RKO (cell line): ENCODE results near the gene SCO2.
"Not testable (repeated sequence)": the region's sequence is repeated elsewhere in the genome, so short reads cannot be mapped to it uniquely, and the experiment has no call there.

Experiments
- DNase-seq: peaks from one replicate; pipeline ENCODE4 v3.0.0-alpha.2; 2016; ENCODE audit warnings: low spot score

Gene SCO2

DNA sequence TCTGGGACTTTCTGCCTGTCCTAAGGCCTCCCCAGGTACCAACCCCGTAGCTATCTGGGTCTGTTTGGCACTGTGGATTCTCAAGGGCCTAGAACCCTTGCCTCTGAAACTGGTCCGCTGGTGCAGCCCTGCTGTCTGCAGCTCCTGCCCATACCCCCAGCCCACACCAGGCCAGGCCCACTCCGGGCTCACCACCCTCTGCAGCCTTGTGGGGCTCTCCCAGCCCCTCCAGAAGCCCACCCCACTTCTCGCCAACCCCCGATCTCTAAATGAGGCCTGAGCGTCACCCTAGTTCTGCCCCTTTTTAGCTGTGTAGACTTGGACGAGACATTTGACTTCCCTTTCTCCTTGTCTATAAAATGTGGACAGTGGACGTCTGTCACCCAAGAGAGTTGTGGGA lies 25.0 kb upstream of the SCO2 start:
- no peak for DNase-seq

DNA sequence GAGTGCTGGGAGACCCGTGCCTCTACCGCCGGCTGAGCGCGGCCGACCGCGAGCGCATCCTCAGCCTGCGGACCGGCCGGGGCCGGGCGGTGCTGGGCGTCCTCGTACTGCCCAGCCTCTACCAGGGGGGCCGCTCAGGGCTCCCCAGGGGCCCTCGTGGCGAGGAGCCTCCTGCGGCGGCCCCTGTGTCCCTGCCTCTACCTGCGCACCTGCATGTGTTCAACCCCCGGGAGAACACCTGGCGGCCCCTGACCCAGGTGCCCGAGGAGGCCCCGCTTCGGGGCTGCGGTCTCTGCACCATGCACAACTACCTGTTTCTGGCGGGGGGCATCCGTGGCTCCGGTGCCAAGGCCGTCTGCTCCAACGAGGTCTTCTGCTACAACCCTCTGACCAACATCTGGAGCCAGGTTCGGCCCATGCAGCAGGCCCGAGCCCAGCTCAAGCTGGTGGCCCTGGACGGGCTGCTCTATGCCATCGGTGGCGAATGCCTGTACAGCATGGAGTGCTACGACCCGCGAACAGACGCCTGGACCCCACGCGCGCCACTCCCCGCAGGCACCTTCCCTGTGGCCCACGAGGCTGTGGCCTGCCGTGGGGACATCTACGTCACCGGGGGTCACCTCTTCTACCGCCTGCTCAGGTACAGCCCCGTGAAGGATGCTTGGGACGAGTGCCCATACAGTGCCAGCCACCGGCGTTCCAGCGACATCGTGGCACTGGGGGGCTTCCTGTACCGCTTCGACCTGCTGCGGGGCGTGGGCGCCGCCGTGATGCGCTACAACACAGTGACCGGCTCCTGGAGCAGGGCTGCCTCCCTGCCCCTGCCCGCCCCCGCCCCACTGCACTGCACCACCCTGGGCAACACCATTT lies 23.8 kb upstream of the SCO2 start:
- DNase-seq, result no peak

DNA sequence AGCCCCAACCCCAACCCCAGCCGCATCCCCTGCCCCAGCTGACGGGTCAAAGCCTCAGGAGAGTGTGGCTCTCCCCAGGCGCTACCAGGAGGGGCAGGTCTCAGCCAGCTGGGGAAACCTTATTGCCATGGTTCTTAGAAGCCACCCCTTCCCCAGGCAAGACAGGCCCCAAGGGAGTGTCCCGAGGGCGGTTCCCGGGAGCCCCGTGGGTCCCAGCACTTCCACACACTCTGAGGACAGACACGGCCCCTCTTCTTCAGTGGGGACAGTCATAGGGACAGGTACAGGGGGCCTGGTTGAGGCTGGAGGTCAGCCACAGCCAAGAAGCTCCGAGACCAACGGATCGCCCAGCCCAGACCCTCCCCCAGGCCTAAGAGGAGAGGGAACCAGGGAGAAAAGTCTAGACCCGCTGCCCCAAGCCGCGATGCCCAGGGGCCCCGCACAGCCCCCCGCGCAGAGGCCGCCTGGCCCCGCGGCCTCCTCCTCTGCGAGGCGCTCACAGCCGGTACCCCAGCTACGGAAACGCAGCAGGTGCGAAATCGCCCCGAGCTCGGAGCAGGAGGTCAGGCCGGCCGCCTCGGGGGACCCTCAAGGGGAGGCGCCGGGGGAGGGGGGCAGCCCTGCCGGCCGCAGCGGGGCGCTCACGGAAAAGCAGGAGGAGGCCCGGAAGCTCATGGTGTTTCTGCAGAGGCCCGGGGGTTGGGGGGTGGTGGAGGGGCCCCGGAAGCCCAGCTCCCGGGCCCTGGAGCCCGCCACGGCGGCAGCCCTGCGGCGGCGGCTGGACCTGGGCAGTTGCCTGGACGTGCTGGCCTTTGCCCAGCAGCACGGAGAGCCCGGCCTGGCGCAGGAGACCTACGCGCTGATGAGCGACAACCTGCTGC lies 22.9 kb upstream of the SCO2 start:
- no peak for DNase-seq

GRCh38 chr22:50547263-50547985 lies 22.0 kb upstream of the SCO2 start:
- DNase-seq, result no peak

DNA sequence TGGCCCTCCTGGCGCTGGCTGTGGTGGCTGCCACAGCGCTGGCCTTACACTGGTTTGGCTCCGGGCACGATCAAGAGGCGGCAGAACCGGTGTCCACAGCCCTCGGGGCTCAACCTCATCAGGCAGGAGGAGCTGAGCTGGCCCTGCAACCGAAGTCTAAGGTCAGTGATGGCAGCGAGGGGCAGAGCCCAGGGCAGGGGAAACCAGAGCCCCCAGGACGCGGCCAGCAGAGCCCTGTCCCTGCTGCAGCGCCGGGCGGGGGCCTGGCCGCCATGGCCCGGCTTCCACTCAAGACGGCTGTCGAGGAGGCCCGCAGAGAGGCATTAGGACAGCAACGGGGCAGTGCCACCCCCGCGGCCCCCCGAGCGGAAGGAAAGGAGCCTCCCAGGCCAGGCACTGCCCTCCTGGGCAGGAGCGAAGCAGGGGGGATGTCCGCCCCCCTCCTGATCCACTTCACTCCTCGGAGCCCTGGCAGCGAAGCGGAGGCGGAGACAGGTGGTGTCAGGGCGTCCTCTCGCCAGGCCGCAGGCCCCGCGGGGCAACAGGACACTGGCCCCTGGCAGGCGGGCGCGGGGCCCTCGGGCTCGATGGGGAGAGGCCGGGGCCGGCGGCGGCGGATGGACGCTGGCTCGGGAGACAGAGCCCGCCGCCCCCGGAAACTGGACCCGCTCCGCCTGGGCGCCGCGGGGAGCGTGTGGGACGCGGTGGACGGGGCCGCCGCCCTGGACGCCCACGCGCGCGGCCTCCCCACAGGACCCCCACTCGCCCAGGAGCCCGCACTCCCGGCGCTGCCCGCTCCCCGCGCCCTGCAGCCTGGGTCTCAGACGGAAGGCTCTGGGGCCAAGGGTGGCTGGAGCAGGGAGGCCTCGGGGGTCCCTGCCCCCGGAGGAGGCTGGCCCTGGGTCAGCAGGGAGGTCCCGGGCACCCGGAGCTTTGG lies 21.2 kb upstream of the SCO2 start:
- DNase-seq, result no peak

GRCh38 chr22:50545522-50546325 lies 20.3 kb upstream of the SCO2 start, which contains the start of gene KLHDC7B:
TSS of gene KLHDC7B (plus strand) at chr22:50545899. CDS start at chr22:50546244, 345 bp downstream.
- no peak for DNase-seq

- DNase-seq, result no peak
Measured at GRCh38 chr22:50544746-50545253, 19.4 kb upstream of the SCO2 start.

GRCh38 chr22:50544078-50544745 lies 18.8 kb upstream of the SCO2 start:
- DNase-seq, result no peak

DNA sequence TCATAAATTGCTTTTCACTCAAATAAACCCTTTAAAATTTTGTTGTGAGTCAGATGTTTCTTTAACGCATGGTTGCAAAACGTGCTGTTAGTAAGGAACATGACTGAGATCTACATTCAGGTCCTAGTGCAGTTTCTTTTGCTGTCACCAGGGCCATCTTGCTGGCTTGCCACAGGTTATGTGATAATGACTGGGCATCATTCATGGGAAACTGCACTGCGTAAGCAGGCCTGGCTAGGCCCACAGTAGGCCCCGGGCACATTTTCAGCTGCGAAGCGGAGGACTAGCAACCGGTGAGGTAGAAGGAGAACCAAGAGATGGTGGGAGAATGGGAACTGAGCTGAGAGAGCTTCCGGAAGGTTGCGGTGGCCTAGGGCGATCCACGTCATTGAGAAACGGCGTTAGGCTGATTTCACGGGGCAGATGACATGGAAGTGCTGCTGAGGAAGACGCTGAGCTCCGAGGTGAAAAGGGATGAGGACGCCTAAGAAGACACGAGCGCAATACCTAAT lies 17.1 kb upstream of the SCO2 start:
- DNase-seq, result no peak

DNA sequence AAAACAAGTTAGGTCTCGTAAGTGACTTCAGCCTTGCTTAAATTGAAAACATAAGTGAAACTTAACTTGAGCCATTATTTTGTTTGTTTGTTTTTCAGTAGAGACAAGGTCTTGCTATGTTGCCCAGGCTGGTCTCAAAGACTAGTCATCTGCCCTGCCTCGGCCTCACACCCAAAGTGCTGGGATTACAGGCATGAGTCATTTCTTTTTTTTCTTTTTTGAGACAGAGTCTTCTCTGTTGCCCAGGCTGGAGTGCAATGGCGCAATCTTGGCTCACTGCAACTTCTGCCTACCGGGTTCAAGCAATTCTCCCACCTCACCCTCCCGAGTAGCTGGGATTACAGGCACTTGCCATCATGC lies 16.2 kb upstream of the SCO2 start:
- peak; percentile 55 for DNase-seq

GRCh38 chr22:50540381-50540780 lies 15.0 kb upstream of the SCO2 start:
- DNase-seq, result no peak

- DNase-seq, result no peak
Measured at GRCh38 chr22:50537765-50538164, 12.4 kb upstream of the SCO2 start.

DNA sequence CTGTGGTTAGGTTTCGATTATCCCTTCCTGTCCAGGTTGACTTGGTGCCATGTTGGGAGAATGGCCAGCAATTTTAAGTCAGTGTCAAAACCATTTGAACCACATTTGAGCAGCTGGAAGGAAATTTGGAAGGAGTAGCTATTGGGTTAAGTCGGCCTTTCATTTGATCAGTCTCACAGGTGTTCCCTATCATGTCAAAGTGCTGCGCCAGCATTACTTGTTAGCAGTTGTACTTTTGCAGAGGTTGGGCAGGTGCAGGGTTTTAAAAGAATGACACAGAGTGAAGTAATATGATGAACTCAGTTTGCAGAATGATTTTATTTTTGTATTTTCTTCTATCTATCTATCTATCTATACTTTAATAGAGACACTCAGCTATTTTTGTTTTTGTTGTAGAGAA lies 10.8 kb upstream of the SCO2 start:
- no peak for DNase-seq

DNA sequence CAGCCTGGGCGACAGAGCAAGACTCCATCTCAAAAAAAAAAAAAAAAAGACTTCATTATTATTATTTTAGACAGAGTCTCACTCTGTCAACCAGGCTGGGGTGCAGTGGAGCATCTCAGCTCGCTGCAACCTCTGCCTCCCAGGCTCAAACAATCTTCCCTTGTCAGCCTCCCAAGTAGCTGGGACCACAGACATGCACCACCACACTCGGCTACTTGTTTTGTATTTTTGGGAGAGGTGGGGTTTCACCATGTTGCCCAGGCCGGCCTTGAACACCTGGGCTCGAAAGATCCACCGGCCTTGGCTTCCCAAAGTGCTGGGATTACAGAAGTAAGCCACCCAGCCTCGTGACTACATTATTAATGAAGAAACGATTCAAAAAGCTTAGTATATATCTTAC lies 9.7 kb upstream of the SCO2 start:
- DNase-seq, result no peak

- DNase-seq, result not testable (repeated sequence)
Measured at GRCh38 chr22:50533856-50534711, 8.7 kb upstream of the SCO2 start.

DNA sequence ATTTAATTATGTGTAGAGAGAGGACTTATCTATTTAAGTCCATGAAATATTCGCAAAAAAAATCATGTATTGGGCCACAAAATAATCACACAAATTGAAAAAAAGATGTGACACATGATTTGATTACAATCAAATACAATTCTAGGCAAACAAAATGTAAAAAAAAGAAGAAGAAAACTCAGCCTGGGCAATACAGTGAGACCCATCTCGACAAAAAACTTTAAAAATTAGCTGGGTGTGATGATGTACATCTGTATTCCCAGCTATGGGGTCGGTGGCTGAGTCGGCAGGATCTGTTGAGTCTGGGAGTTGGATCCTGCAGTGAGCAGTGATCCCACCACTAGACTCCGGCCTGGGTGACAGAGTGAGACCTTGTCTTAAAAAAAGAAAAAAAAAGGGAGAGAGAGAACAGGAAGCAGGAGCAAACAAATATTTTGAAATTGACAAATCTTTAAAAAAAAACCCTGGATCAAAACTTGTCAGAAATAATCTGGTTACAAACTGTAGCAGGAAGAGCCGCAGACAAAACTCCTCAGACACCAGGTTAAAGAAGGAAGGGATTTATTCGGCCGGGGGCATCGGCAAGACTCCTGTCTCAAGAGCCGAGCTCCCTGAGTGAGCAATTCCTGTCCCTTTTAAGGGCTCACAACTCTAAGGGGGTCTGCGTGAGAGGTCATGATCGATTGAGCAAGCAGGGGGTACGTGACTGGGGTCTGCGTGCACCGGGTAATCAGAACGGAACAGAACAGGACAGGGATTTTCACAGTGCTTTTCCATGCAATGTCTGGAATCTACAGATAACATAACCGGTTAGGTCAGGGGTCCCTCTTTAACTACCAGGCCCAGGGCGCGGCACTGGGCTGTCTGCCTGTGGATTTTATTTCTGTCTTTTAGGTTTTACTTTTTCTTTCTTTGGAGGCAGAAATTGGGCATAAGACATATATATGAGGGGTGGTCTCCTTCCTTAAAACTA lies 7.7 kb upstream of the SCO2 start:
- no peak for DNase-seq

DNA sequence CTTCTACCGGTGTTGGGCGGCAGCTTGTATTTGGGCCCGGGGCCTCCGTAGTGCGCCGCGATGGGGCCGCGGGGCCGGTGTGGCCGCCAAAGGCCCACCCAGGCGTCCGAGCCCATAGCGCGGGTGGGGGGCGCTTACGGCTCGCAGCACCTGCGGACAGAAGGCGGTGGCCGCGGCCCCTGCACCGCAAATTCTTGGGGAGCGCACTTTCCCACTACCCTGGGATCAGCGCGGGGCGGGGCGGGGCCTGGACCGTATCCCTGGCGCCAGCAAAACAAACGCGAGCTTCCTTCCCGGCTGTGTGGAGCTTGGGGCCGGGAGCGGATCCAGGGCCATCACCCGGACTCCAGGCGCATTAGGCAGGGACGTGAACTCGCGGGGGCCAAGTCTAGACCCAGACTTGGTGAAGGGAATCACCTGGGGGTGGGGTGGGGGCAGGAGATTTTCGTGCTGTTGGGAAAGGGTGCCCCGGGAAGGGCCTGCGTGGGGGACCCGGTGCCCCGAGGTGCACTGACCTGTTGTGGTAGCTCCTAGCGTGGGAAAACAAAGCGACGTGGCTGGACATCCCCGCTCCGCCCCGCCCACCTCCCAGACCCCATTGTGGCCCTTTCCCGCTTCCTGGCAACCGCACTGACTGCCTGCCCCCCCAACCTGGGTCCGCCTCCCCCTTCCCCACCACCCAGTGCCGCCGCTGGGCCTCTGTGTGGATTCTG lies 6.7 kb upstream of the SCO2 start:
- DNase-seq, result peak; percentile 62
